ENCODE results near the gene TPST1.

DNA sequence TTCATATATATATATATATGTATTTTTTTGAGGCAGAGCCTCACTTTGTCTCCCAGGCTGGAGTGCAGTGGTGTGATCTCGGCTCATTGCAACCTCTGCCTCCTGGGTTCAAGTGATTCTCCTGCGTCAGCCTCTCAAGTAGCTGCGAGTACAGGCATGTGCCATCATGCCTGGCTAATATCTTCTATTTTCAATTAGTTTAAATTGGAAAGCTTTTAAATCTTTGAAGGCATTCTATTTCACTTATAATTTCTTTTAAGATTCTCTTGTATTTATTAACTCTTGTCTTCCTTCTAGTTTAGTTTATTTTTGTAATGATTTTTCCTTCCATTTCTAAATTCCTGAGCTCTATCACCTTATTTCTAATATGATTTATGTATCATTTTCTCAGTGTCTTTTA, 71.2 kb downstream of the TPST1 start:
- TF ChIP-seq SMC3 (IDR thresholded peaks at IDR 0.05; ENCODE audit: low read depth, low read length) (no peak), POLR2AphosphoS5 (IDR thresholded peaks at IDR 0.05; ENCODE audit: low read depth, low read length) (no peak), MAX (IDR thresholded peaks at IDR 0.05; ENCODE audit: low read depth) (no peak), EZH2phosphoT487 (IDR thresholded peaks at IDR 0.05; ENCODE audit: borderline replicate concordance, low read depth) (no peak), ZBTB33 (IDR thresholded peaks at IDR 0.05; ENCODE audit: borderline replicate concordance, low read depth) (no peak), USF2 (IDR thresholded peaks at IDR 0.05; ENCODE audit: borderline replicate concordance, low read depth, low read length) (no peak), RFX5 (IDR thresholded peaks at IDR 0.05; ENCODE audit: low read length) (no peak)
- TF ChIP-seq, protein P1, sequence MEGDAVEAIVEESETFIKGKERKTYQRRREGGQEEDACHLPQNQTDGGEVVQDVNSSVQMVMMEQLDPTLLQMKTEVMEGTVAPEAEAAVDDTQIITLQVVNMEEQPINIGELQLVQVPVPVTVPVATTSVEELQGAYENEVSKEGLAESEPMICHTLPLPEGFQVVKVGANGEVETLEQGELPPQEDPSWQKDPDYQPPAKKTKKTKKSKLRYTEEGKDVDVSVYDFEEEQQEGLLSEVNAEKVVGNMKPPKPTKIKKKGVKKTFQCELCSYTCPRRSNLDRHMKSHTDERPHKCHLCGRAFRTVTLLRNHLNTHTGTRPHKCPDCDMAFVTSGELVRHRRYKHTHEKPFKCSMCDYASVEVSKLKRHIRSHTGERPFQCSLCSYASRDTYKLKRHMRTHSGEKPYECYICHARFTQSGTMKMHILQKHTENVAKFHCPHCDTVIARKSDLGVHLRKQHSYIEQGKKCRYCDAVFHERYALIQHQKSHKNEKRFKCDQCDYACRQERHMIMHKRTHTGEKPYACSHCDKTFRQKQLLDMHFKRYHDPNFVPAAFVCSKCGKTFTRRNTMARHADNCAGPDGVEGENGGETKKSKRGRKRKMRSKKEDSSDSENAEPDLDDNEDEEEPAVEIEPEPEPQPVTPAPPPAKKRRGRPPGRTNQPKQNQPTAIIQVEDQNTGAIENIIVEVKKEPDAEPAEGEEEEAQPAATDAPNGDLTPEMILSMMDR (IDR thresholded peaks at IDR 0.05), result no peak

Measured in SK-N-SH (cell line).